ENCODE results near the gene PTH1R.

PTH1R gene

DNA sequence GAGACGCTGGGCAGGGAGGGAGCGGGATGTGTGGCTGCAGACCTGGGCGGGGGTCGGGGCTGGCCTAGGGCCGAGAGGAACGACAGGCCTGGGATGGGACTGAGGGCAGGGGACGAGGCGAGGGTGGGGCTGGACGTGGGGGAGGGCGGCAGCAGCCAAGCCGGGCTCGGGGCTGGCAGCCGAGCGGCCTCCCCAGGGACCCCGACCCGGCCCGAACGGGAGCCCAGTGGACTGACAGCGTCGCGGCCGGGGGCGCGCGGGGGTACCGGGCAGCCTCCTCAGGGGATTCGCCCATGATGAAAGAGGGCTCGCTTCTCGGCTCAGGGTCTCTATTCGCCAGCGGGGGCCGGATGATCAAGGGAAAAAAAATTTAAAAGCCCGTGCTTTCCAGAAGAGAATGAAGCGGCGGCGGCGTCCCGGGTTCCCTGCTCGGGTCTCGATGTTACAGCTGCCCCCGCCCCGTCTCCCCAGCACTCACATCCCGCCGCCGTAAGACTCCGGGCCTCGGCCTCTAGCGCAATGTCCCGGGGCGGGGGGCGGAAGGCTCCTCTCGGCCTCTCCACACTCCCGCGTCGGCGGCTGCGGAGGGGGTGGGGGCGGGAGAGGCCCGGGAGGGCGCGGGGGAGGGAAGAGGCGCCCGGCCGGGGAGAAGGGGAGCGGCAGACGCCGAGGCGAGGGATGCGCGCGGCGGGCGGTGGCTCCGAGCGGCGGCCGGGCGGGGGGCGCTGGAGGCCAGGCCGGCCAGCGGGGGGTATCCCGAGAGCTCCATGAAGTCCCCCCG is 4.3 kb downstream of the PTH1R start:
- TF ChIP-seq ZBTB7A (IDR thresholded peaks at IDR 0.05; ENCODE audit: low read depth) (no peak; the same call in 1 of the 2 replicates), TAF1 (IDR thresholded peaks at IDR 0.05; ENCODE audit: low read depth) (no peak), TCF12 (IDR thresholded peaks at IDR 0.05; ENCODE audit: low read depth) (no peak), TEAD4 (IDR thresholded peaks at IDR 0.05) (no peak), EP300 (IDR thresholded peaks at IDR 0.05; ENCODE audit: borderline replicate concordance) (no peak), NFIC (IDR thresholded peaks at IDR 0.05) (no peak), RAD21 (IDR thresholded peaks at IDR 0.05; ENCODE audit: low read depth) (no peak), CREB1 (IDR thresholded peaks at IDR 0.05; ENCODE audit: low read depth) (no peak), YY1 (IDR thresholded peaks at IDR 0.05; ENCODE audit: low read depth) (no peak), CEBPB (IDR thresholded peaks at IDR 0.05) (no peak), EGR1 (IDR thresholded peaks at IDR 0.05) (no peak), FOXM1 (IDR thresholded peaks at IDR 0.05; ENCODE audit: borderline replicate concordance, low read depth) (no peak), MAX (IDR thresholded peaks at IDR 0.05) (no peak)
- TF ChIP-seq, protein P1, sequence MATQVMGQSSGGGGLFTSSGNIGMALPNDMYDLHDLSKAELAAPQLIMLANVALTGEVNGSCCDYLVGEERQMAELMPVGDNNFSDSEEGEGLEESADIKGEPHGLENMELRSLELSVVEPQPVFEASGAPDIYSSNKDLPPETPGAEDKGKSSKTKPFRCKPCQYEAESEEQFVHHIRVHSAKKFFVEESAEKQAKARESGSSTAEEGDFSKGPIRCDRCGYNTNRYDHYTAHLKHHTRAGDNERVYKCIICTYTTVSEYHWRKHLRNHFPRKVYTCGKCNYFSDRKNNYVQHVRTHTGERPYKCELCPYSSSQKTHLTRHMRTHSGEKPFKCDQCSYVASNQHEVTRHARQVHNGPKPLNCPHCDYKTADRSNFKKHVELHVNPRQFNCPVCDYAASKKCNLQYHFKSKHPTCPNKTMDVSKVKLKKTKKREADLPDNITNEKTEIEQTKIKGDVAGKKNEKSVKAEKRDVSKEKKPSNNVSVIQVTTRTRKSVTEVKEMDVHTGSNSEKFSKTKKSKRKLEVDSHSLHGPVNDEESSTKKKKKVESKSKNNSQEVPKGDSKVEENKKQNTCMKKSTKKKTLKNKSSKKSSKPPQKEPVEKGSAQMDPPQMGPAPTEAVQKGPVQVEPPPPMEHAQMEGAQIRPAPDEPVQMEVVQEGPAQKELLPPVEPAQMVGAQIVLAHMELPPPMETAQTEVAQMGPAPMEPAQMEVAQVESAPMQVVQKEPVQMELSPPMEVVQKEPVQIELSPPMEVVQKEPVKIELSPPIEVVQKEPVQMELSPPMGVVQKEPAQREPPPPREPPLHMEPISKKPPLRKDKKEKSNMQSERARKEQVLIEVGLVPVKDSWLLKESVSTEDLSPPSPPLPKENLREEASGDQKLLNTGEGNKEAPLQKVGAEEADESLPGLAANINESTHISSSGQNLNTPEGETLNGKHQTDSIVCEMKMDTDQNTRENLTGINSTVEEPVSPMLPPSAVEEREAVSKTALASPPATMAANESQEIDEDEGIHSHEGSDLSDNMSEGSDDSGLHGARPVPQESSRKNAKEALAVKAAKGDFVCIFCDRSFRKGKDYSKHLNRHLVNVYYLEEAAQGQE (IDR thresholded peaks at IDR 0.05; ENCODE audit: low read depth) = no peak
- TF ChIP-seq, protein P2, sequence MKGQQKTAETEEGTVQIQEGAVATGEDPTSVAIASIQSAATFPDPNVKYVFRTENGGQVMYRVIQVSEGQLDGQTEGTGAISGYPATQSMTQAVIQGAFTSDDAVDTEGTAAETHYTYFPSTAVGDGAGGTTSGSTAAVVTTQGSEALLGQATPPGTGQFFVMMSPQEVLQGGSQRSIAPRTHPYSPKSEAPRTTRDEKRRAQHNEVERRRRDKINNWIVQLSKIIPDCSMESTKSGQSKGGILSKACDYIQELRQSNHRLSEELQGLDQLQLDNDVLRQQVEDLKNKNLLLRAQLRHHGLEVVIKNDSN (IDR thresholded peaks at IDR 0.05) = no peak

- TF ChIP-seq MAX (IDR thresholded peaks at IDR 0.05) = no peak; the same call in 1 of the 2 replicates
- no peak for TF ChIP-seq ZBTB7A (IDR thresholded peaks at IDR 0.05; ENCODE audit: low read depth)
- TF ChIP-seq FOXM1 (IDR thresholded peaks at IDR 0.05; ENCODE audit: borderline replicate concordance, low read depth) = no peak
These were observed 5.0 kb downstream of the PTH1R start for GRCh38 chr3:46882377-46883053.

GRCh38 chr3:46883054-46883829 is 5.7 kb downstream of the PTH1R start:
- TF ChIP-seq, protein P1 (IDR thresholded peaks at IDR 0.05; ENCODE audit: low read depth) = no peak
- TF ChIP-seq RAD21 (IDR thresholded peaks at IDR 0.05; ENCODE audit: low read depth) (no peak), FOXM1 (IDR thresholded peaks at IDR 0.05; ENCODE audit: borderline replicate concordance, low read depth) (no peak), TAF1 (IDR thresholded peaks at IDR 0.05; ENCODE audit: low read depth) (no peak), EP300 (IDR thresholded peaks at IDR 0.05; ENCODE audit: borderline replicate concordance) (no peak), MAX (IDR thresholded peaks at IDR 0.05) (no peak), TEAD4 (IDR thresholded peaks at IDR 0.05) (no peak), NFIC (IDR thresholded peaks at IDR 0.05) (no peak), TCF12 (IDR thresholded peaks at IDR 0.05; ENCODE audit: low read depth) (no peak), ZBTB7A (IDR thresholded peaks at IDR 0.05; ENCODE audit: low read depth) (no peak), EGR1 (IDR thresholded peaks at IDR 0.05) (no peak), YY1 (IDR thresholded peaks at IDR 0.05; ENCODE audit: low read depth) (no peak), CREB1 (IDR thresholded peaks at IDR 0.05; ENCODE audit: low read depth) (no peak)
- TF ChIP-seq, protein P2 (IDR thresholded peaks at IDR 0.05) = no peak

GRCh38 chr3:46883830-46884185 is 6.3 kb downstream of the PTH1R start:
- no peak for TF ChIP-seq ZBTB7A (IDR thresholded peaks at IDR 0.05; ENCODE audit: low read depth)
- no peak for TF ChIP-seq TCF12 (IDR thresholded peaks at IDR 0.05; ENCODE audit: low read depth)
- no peak for TF ChIP-seq FOXM1 (IDR thresholded peaks at IDR 0.05; ENCODE audit: borderline replicate concordance, low read depth)

GRCh38 chr3:46884427-46884826 is 6.9 kb downstream of the PTH1R start:
- TF ChIP-seq TAF1 (IDR thresholded peaks at IDR 0.05; ENCODE audit: low read depth) (no peak), TCF12 (IDR thresholded peaks at IDR 0.05; ENCODE audit: low read depth) (no peak), CEBPB (IDR thresholded peaks at IDR 0.05) (no peak), YY1 (IDR thresholded peaks at IDR 0.05; ENCODE audit: low read depth) (no peak), EP300 (IDR thresholded peaks at IDR 0.05; ENCODE audit: borderline replicate concordance) (no peak), NFIC (IDR thresholded peaks at IDR 0.05) (no peak), RAD21 (IDR thresholded peaks at IDR 0.05; ENCODE audit: low read depth) (no peak), TEAD4 (IDR thresholded peaks at IDR 0.05) (no peak), ZBTB7A (IDR thresholded peaks at IDR 0.05; ENCODE audit: low read depth) (no peak), FOXM1 (IDR thresholded peaks at IDR 0.05; ENCODE audit: borderline replicate concordance, low read depth) (no peak), MAX (IDR thresholded peaks at IDR 0.05) (no peak), CREB1 (IDR thresholded peaks at IDR 0.05; ENCODE audit: low read depth) (no peak), EGR1 (IDR thresholded peaks at IDR 0.05) (no peak)
- TF ChIP-seq, protein P2 (IDR thresholded peaks at IDR 0.05) = no peak

Data from Ishikawa (cell line).